RWPE1 (cell line): ENCODE results near the gene ERBIN.
A peak's percentile ranks its signal among the peaks of the same experiment; 100 is the strongest.

ENCODE experiments used
- CTCF ChIA-PET: fragments of 350-600 bp; sonication (Branson Sonifier 250); formaldehyde crosslinking; extraction: SDS; loops from one replicate; lab custom pipeline; 2021; lab: Yijun Ruan, JAX
- POLR2A ChIA-PET: fragments of 400-600 bp; formaldehyde crosslinking; extraction: SDS; loops from one replicate; lab custom pipeline; 2020; ENCODE audit warnings: antibody characterized with exemption; ENCODE audit not compliant: low non-redundant PET; lab: Yijun Ruan, JAX
- DNase-seq: peaks from one replicate; pipeline ENCODE4 v3.0.0; 2012; ENCODE audit warnings: low spot score
- H3K27ac ChIP-seq: fragments of 450-650 bp; 2 replicates; pipeline ENCODE4 v1.5.1; 2017
- TF ChIP-seq, protein P1 (sequence below): fragments of 450-650 bp; conservative IDR thresholded peaks from 2 replicates; pipeline ENCODE4 v1.5.1; 2017; ENCODE audit warnings: low read depth, mild to moderate bottlenecking

ERBIN gene

DNA sequence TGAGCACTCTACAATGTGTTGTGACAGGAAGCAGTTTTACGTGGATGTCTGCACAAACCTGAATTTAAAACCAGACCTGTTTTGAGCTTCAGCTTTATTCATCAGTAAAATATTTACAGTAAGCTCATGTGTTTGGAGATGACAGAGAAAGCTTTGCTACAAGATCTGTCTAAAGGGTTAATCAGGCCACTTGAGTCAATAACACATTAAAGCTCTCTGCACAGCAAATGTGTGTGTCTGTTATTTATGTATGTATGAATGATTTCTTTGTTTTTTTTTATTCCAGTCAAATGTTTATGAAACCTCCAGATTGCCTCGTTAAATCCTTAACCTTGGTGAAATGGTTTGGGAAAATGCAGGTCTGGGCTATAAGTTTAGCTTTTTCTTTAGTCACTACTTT is 140.5 kb downstream of the ERBIN start:
- ChIA-PET POLR2A (no interaction called here), CTCF (interaction anchor here (0.6 to 0.7 kb wide), 2 partner anchors 9 to 73 kb away, joined by 3 read pairs; no protein-coding TSS in a partner anchor)
- no peak for DNase-seq
- no peak overlapping the region for H3K27ac ChIP-seq
- TF ChIP-seq, protein P1, sequence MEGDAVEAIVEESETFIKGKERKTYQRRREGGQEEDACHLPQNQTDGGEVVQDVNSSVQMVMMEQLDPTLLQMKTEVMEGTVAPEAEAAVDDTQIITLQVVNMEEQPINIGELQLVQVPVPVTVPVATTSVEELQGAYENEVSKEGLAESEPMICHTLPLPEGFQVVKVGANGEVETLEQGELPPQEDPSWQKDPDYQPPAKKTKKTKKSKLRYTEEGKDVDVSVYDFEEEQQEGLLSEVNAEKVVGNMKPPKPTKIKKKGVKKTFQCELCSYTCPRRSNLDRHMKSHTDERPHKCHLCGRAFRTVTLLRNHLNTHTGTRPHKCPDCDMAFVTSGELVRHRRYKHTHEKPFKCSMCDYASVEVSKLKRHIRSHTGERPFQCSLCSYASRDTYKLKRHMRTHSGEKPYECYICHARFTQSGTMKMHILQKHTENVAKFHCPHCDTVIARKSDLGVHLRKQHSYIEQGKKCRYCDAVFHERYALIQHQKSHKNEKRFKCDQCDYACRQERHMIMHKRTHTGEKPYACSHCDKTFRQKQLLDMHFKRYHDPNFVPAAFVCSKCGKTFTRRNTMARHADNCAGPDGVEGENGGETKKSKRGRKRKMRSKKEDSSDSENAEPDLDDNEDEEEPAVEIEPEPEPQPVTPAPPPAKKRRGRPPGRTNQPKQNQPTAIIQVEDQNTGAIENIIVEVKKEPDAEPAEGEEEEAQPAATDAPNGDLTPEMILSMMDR: no peak

DNA sequence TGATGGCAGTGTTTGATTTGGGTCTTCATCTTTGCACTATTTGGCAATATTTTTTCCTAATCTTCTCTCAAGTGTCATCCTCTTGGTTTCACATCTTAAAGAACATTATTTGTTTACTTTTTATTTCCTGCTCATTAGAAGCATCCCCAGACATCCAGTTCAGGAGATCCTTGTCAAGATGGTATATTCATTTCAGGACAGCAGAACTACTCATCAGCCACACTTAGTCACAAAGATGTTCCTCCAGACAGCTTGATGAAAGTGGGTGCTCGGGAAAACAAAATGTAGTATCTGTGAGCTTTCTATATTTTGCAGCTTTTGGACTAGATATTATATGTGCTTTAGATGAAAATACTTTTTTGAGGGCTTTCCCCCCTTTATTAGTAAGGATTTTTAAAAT is 145.7 kb downstream of the ERBIN start:
- ChIA-PET CTCF (no interaction called here), POLR2A (no interaction called here)
- DNase-seq: no peak
- TF ChIP-seq, protein P1: no peak
- H3K27ac ChIP-seq: no peak overlapping the region

DNA sequence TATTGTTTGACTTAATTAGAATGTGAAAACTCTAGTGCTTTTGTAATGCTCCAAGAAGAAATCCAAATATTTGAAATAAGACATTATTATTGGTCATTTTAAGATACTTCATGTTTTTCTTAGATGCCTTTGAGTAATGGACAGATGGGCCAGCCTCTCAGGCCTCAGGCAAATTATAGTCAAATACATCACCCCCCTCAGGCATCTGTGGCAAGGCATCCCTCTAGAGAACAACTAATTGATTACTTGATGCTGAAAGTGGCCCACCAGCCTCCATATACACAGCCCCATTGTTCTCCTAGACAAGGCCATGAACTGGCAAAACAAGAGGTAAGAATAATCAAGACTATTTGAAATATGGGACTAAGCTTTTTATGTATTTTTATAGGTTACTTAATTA is 148.5 kb downstream of the ERBIN start:
- H3K27ac ChIP-seq: no peak overlapping the region
- POLR2A ChIA-PET: no interaction called here
- TF ChIP-seq, protein P1: no peak
- DNase-seq: no peak
- CTCF ChIA-PET: interaction anchor here (1.1 kb wide), 1 partner anchor 8 kb away, joined by 3 read pairs; no protein-coding TSS in a partner anchor

DNA sequence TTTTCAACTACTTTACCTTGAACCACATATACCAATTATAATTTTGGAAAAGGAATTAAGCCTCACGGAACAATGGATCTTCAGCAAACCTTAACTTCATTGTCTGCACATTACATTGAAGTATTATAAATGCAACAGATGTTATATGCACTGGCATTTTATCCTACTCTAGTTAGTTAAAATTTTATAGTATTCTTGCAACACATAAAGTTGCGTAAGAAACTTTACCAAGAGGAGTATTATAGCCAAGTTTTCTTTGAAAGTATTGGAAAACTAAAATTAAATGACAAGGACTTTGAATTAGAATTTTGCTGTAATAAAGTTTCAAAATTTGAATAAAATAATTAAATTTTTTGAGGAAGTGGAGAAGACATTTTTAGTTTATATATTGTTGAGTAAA is 154.3 kb downstream of the ERBIN start:
- no peak overlapping the region for H3K27ac ChIP-seq
- DNase-seq: no peak
- ChIA-PET POLR2A (no interaction called here), CTCF (no interaction called here)
- TF ChIP-seq, protein P1: no peak

DNA sequence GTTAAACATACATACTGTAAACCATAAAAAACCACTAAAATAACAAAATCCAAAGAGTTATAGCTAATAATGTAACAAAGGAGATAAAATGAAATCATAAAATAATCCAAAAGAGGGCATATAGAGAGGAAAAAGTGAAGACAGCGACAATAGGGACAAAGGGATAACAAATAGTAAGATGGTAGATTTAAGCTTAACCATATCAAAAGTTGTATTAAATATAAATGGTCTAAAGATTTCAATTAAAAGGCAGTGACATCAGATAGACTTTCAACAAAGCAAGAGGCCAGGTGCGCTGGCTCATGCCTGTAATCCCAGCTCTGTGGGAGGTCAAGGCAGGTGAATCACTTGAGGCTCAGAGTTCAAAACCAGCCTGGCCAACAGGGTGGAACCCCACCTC is 163.0 kb downstream of the ERBIN start:
- no peak overlapping the region for H3K27ac ChIP-seq
- TF ChIP-seq, protein P1: no peak
- ChIA-PET POLR2A (no interaction called here), CTCF (no interaction called here)
- no peak for DNase-seq

DNA sequence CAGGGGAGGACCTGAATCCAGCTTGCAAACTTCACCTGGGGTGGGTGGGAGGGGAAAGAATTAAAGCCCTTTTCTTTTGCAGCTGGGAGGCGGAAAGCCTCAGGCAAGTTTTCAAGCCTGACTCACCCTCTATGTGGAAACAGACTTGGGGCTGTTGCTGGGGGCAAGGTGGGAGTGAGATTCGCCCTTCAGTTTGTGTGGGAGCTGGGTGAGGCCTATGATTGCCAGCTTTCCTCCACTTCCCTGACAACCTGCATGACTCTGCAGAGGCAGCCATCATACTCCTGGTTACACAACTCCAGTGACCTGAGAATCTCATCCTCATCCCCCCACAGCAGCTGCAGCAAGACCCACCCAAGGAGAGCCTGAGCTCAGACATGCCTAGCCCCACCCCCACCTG is 174.5 kb downstream of the ERBIN start:
- no peak overlapping the region for H3K27ac ChIP-seq
- no peak for DNase-seq
- ChIA-PET CTCF (no interaction called here), POLR2A (no interaction called here)
- TF ChIP-seq, protein P1: no peak

DNA sequence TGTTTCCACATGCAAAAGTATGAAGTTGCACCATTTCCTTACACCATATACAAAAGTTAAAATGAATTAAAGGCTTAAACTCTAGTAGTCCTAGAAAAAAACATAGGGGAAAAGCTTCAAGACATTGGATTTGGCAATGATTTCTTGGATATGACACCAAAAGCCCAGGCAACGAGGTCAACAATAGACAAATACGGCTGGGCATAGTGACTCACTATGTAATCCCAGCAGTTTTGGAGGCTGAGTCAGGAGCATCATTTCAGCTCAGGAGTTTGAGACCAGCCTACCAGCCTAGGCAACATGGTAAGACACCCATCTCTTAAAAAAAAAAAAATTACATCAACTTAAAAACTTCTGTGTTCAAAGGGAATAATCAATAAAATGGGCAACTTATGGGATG is 186.8 kb downstream of the ERBIN start:
- ChIA-PET CTCF (no interaction called here), POLR2A (no interaction called here)
- peak; percentile 41 for DNase-seq
- TF ChIP-seq, protein P1: no peak
- H3K27ac ChIP-seq: no peak overlapping the region
